Neural progenitor cell (in vitro differentiated cells): ENCODE data around the gene SEMA6D. TPM values are rescaled to one million over a fixed set of nuclear protein-coding genes. Genes with fewer than 3 reads are reported as not detected.

Source experiments
- DNase-seq: peaks from one replicate; pipeline ENCODE4 v3.0.0-alpha.2; 2016; ENCODE audit warnings: low spot score
- H2AFZ ChIP-seq: fragments of 200-600 bp; sonication (generic); replicated peaks from 2 replicates; pipeline ENCODE4 v1.6.1; 2016; ENCODE audit warnings: antibody characterized with exemption
- H3F3A ChIP-seq: fragments of 200-600 bp; sonication (generic); 2 replicates; pipeline ENCODE4 v1.6.1; 2016; ENCODE audit warnings: antibody characterized with exemption, low read depth
- H3K27ac ChIP-seq: fragments of 200-600 bp; sonication (generic); 2 replicates; pipeline ENCODE4 v1.5.1; 2016; ENCODE audit warnings: mild to moderate bottlenecking
- H3K27me3 ChIP-seq: fragments of 200-600 bp; sonication (generic); 2 replicates; pipeline ENCODE4 v1.6.1; 2016; ENCODE audit warnings: mild to moderate bottlenecking, moderate library complexity
- H3K36me3 ChIP-seq: fragments of 200-600 bp; sonication (generic); 2 replicates; pipeline ENCODE4 v1.5.1; 2016
- H3K4me1 ChIP-seq: fragments of 200-600 bp; sonication (generic); 2 replicates; pipeline ENCODE4 v1.6.1; 2016; ENCODE audit warnings: mixed run types
- H3K4me2 ChIP-seq: fragments of 200-600 bp; sonication (generic); 2 replicates; pipeline ENCODE4 v1.6.1; 2016
- H3K4me3 ChIP-seq: fragments of 200-600 bp; sonication (generic); 2 replicates; pipeline ENCODE4 v1.5.1; 2016
- H3K79me2 ChIP-seq: fragments of 200-600 bp; sonication (generic); 2 replicates; pipeline ENCODE4 v1.6.1; 2016; ENCODE audit warnings: low read depth
- H3K9ac ChIP-seq: fragments of 200-600 bp; sonication (generic); 2 replicates; pipeline ENCODE4 v1.6.1; 2016
- H3K9me3 ChIP-seq: fragments of 200-600 bp; sonication (generic); 2 replicates; pipeline ENCODE4 v1.5.1; 2016; ENCODE audit warnings: low read depth
- H4K20me1 ChIP-seq: fragments of 200-600 bp; sonication (generic); 2 replicates; pipeline ENCODE4 v1.6.1; 2016; ENCODE audit warnings: low read depth
- H3K27ac Mint-ChIP-seq: 3 replicates; pipeline ENCODE4 v1.8.0; 2021; ENCODE audit warnings: mixed read lengths
- H3K27me3 Mint-ChIP-seq: 2 replicates; pipeline ENCODE4 v1.8.0; 2022; ENCODE audit warnings: low read depth, mild to moderate bottlenecking, inconsistent platforms, moderate library complexity, mixed read lengths; ENCODE audit not compliant: insufficient read depth
- H3K36me3 Mint-ChIP-seq: 3 replicates; pipeline ENCODE4 v1.8.0; 2021; ENCODE audit warnings: mixed read lengths
- H3K4me1 Mint-ChIP-seq: 3 replicates; pipeline ENCODE4 v1.8.0; 2021; ENCODE audit warnings: mixed read lengths
- H3K4me3 Mint-ChIP-seq: 3 replicates; pipeline ENCODE4 v1.8.0; 2021; ENCODE audit warnings: mild to moderate bottlenecking, moderate library complexity, mixed read lengths
- H3K9me3 Mint-ChIP-seq: 3 replicates; pipeline ENCODE4 v1.8.0; 2020; ENCODE audit warnings: mixed read lengths
- EZH2 ChIP-seq: fragments of 200-600 bp; sonication (generic); IDR thresholded peaks from 2 replicates; pipeline ENCODE4 v1.6.1; 2017; ENCODE audit warnings: antibody characterized with exemption, mild to moderate bottlenecking, moderate library complexity
- EZH2phosphoT487 ChIP-seq: fragments of 200-600 bp; sonication (generic); IDR thresholded peaks from 2 replicates; pipeline ENCODE4 v1.6.1; 2017; ENCODE audit warnings: antibody characterized with exemption
- total RNA-seq: library from RNA; depleted of rRNA; stranded (reverse); fragments of >200 nt; gene quantifications from 2 replicates; pipeline ENCODE4 v1.2.3, GENCODE V29; 2015; ENCODE audit warnings: low replicate concordance
- TF ChIP-seq, protein P1 (sequence below): fragments of 200-600 bp; sonication (generic); IDR thresholded peaks from 2 replicates; pipeline ENCODE4 v1.5.1; 2017; ENCODE audit warnings: antibody characterized with exemption, mild to moderate bottlenecking

Gene SEMA6D
- total RNA-seq, 1 donor from 2014 or later: 23.5 TPM

- H3K27ac ChIP-seq: peak overlapping the region; percentile 64
- Mint-ChIP-seq H3K9me3 (peaks cover 2% of the 10 kb centered on the region), H3K4me3 (peak overlapping the region; percentile 94), H3K27ac (peak overlapping the region; percentile 48), H3K27me3 (peaks cover 4% of the 10 kb centered on the region), H3K4me1 (peaks cover 28% of the 10 kb centered on the region), H3K36me3 (no peaks in the 10 kb centered on the region)
- peaks cover 6% of the 10 kb centered on the region for H4K20me1 ChIP-seq
- peaks cover 53% of the 10 kb centered on the region for H3K4me1 ChIP-seq
- H3F3A ChIP-seq: peaks cover 44% of the 10 kb centered on the region
- H3K9me3 ChIP-seq: no peaks in the 10 kb centered on the region
- peak overlapping the region; percentile 82 for H3K4me3 ChIP-seq
- no peak for TF ChIP-seq EZH2
- peak overlapping the region; percentile 95 for H3K4me2 ChIP-seq
- peak; percentile 53 for DNase-seq
- H3K79me2 ChIP-seq: peaks cover 22% of the 10 kb centered on the region
- no peaks in the 10 kb centered on the region for H3K36me3 ChIP-seq
- H2AFZ ChIP-seq: peak overlapping the region; percentile 80
- peaks cover 14% of the 10 kb centered on the region for H3K27me3 ChIP-seq
- H3K9ac ChIP-seq: no peak overlapping the region
Observed at GRCh38 chr15:47715856-47716445, 1.4 kb upstream of the SEMA6D start.

DNA sequence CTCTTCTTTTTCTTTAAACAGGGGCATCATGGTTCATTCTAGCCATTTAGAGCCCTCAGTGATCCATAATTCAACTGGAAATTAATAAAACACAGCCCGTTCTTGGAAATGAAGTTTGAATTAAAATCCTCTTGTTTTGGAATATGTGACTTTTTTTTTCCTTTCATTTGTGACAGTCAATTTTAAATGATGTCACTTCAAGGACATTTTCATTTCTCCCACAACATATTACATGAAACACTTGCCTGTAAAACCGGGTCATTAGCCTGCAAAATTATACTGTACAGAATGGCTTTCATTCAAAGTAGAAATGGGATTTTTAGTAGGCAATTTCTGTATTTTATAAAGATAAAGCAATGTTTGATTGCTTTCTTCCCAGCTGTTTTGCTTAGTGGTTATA lies 789 bp upstream of the SEMA6D start:
- no peak overlapping the region for H2AFZ ChIP-seq
- Mint-ChIP-seq H3K27ac (peak overlapping the region; percentile 48), H3K9me3 (peaks cover 2% of the 10 kb centered on the region), H3K4me1 (peaks cover 32% of the 10 kb centered on the region), H3K27me3 (peaks cover 4% of the 10 kb centered on the region), H3K4me3 (peak overlapping the region; percentile 94), H3K36me3 (no peaks in the 10 kb centered on the region)
- DNase-seq: no peak
- TF ChIP-seq EZH2 (no peak), EZH2phosphoT487 (no peak)
- H4K20me1 ChIP-seq: peaks cover 6% of the 10 kb centered on the region
- peaks cover 53% of the 10 kb centered on the region for H3K4me1 ChIP-seq
- no peaks in the 10 kb centered on the region for H3K9me3 ChIP-seq
- H3K4me3 ChIP-seq: peak overlapping the region; percentile 82
- H3K9ac ChIP-seq: no peak overlapping the region
- peaks cover 44% of the 10 kb centered on the region for H3F3A ChIP-seq
- H3K27ac ChIP-seq: peak overlapping the region; percentile 64
- peaks cover 28% of the 10 kb centered on the region for H3K79me2 ChIP-seq
- H3K4me2 ChIP-seq: peak overlapping the region; percentile 95
- no peaks in the 10 kb centered on the region for H3K36me3 ChIP-seq
- H3K27me3 ChIP-seq: peaks cover 14% of the 10 kb centered on the region

GRCh38 chr15:47718497-47719437 lies 1.5 kb downstream of the SEMA6D start:
- Histone ChIP-seq H3K4me2 (peak overlapping the region; percentile 95), H3K36me3 (no peaks in the 10 kb centered on the region), H3K4me1 (peaks cover 44% of the 10 kb centered on the region), H3K79me2 (peaks cover 41% of the 10 kb centered on the region), H3K9me3 (no peaks in the 10 kb centered on the region), H3K4me3 (peak overlapping the region; percentile 82), H3F3A (peaks cover 44% of the 10 kb centered on the region), H3K27me3 (peaks cover 14% of the 10 kb centered on the region), H2AFZ (peak overlapping the region; percentile 84), H4K20me1 (peaks cover 6% of the 10 kb centered on the region), H3K27ac (no peak overlapping the region), H3K9ac (no peak overlapping the region)
- H3K4me1 Mint-ChIP-seq: peaks cover 43% of the 10 kb centered on the region
- TF ChIP-seq EZH2: no peak
- TF ChIP-seq EZH2phosphoT487: no peak
- TF ChIP-seq, protein P1, sequence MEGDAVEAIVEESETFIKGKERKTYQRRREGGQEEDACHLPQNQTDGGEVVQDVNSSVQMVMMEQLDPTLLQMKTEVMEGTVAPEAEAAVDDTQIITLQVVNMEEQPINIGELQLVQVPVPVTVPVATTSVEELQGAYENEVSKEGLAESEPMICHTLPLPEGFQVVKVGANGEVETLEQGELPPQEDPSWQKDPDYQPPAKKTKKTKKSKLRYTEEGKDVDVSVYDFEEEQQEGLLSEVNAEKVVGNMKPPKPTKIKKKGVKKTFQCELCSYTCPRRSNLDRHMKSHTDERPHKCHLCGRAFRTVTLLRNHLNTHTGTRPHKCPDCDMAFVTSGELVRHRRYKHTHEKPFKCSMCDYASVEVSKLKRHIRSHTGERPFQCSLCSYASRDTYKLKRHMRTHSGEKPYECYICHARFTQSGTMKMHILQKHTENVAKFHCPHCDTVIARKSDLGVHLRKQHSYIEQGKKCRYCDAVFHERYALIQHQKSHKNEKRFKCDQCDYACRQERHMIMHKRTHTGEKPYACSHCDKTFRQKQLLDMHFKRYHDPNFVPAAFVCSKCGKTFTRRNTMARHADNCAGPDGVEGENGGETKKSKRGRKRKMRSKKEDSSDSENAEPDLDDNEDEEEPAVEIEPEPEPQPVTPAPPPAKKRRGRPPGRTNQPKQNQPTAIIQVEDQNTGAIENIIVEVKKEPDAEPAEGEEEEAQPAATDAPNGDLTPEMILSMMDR: no peak
- peaks cover 4% of the 10 kb centered on the region for H3K27me3 Mint-ChIP-seq
- peaks cover 2% of the 10 kb centered on the region for H3K9me3 Mint-ChIP-seq
- H3K27ac Mint-ChIP-seq: peak overlapping the region; percentile 61
- H3K4me3 Mint-ChIP-seq: peak overlapping the region; percentile 98
- peaks cover 3% of the 10 kb centered on the region for H3K36me3 Mint-ChIP-seq
- DNase-seq: peak; percentile 59

DNA sequence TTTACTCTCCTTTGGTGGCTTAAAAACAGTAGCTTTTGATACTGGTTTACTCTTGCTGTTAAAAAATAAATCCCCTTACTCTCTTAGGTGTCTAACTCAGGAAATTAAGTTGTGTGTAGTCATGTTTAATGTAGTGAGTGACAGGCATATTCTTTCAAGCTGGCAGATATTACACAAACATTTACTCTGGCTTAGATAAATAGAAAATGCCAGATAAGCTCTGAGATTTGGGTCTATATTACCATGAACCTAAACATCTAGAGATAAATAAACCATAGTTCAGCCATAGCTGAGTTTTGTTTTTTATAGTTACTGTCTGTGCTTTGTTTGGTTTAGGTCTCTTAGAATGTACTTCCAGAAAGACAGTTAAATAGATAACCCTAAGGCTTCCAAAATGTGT lies 2.4 kb downstream of the SEMA6D start:
- no peak for DNase-seq
- peaks cover 2% of the 10 kb centered on the region for H3K9me3 Mint-ChIP-seq
- H3K4me3 Mint-ChIP-seq: peak overlapping the region; percentile 98
- TF ChIP-seq EZH2 (no peak), EZH2phosphoT487 (no peak)
- TF ChIP-seq, protein P1: no peak
- peaks cover 6% of the 10 kb centered on the region for H4K20me1 ChIP-seq
- H3K27ac ChIP-seq: no peak overlapping the region
- H3K4me1 ChIP-seq: peaks cover 45% of the 10 kb centered on the region
- peak overlapping the region; percentile 95 for H3K4me2 ChIP-seq
- H3K36me3 ChIP-seq: no peaks in the 10 kb centered on the region
- H3K79me2 ChIP-seq: peaks cover 43% of the 10 kb centered on the region
- peak overlapping the region; percentile 82 for H3K4me3 ChIP-seq
- peaks cover 4% of the 10 kb centered on the region for H3K27me3 Mint-ChIP-seq
- H3K27ac Mint-ChIP-seq: no peak overlapping the region
- no peaks in the 10 kb centered on the region for H3K9me3 ChIP-seq
- peaks cover 5% of the 10 kb centered on the region for H3K36me3 Mint-ChIP-seq
- peaks cover 45% of the 10 kb centered on the region for H3K4me1 Mint-ChIP-seq
- H3F3A ChIP-seq: peaks cover 41% of the 10 kb centered on the region
- H2AFZ ChIP-seq: no peak overlapping the region
- H3K9ac ChIP-seq: no peak overlapping the region
- H3K27me3 ChIP-seq: peaks cover 14% of the 10 kb centered on the region
